ENCODE results near the gene SLC2A10. TPM values are rescaled to one million over a fixed set of nuclear protein-coding genes. Genes with fewer than 3 reads are reported as not detected.
A peak's percentile ranks its signal among the peaks of the same experiment; 100 is the strongest.

The SLC2A10 gene
- total and polyA plus RNA-seq, 10 of the 15 experiments (the other 5 are each of a cell fraction or from before 2014, with no cell fraction given), result not detected

- in situ Hi-C loops (cut with MboI), result loop anchor here (5.0 kb wide), 1 partner anchor 626 kb away; no protein-coding TSS in a partner anchor
- Histone ChIP-seq H2AFZ (ENCODE audit: control insufficient read depth, low read depth, low read length) (no peak overlapping the region), H4K20me1 (ENCODE audit: control insufficient read depth, insufficient read depth) (no peaks in the 10 kb centered on the region), H3K9me3 (replicated peaks; ENCODE audit: control insufficient read depth, insufficient read depth, low read length) (no peaks in the 10 kb centered on the region), H3K4me3 (no peak overlapping the region), H3K27ac (ENCODE audit: control insufficient read depth, insufficient read depth) (no peak overlapping the region), H3K4me1 (ENCODE audit: control insufficient read depth, insufficient read depth, low read length) (no peaks in the 10 kb centered on the region), H3K27me3 (replicated peaks in 1 of 2; ENCODE audit: control insufficient read depth in 2 of 2, insufficient read depth in 2 of 2, low read length in 1 of 2) (no peaks in the 10 kb centered on the region; a peak in 1 of 4 replicates), H3K36me3 (ENCODE audit: control insufficient read depth in 2 of 2, insufficient read depth in 2 of 2, low read length in 1 of 2) (no peaks in the 10 kb centered on the region), H3K9ac (ENCODE audit: control insufficient read depth, insufficient read depth, low read length) (no peak overlapping the region), H3K4me2 (ENCODE audit: control insufficient read depth, insufficient read depth) (no peak overlapping the region), H3K79me2 (ENCODE audit: control insufficient read depth, insufficient read depth, low read length) (no peaks in the 10 kb centered on the region)
- DNase-seq (ENCODE audit: low read depth, low spot score) (no peak), FAIRE-seq (no peak), ATAC-seq (no peak)
- no TSS peak for BruUV-seq (replicated peaks)
- CTCF ChIA-PET, result interaction anchor here (0.6 to 2.3 kb wide), 5 partner anchors 8 to 628 kb away, joined by 3 to 6 read pairs (median 3); no protein-coding TSS in a partner anchor
- SMC1A ChIA-PET (ENCODE audit: uncharacterized antibody, unreplicated experiment), result interaction anchor here (1.6 kb wide), 1 partner anchor 264 kb away, joined by 4 read pairs; no protein-coding TSS in a partner anchor
- peak; percentile 48 for TF ChIP-seq BMI1 (IDR thresholded peaks at IDR 0.05; ENCODE audit: borderline replicate concordance)
- peak; percentile 92 for TF ChIP-seq DPF2 (IDR thresholded peaks at IDR 0.05)
- TF ChIP-seq SUZ12 (IDR thresholded peaks at IDR 0.05; ENCODE audit: unreplicated experiment), result no peak
- intact Hi-C loops (cut with micrococcal nuclease; ENCODE audit: unreplicated experiment), result loop anchor here (10.0 kb wide), 2 partner anchors 438 to 868 kb away; no protein-coding TSS in a partner anchor
- POLR2A ChIA-PET, result no interaction called here
- RAD21 ChIA-PET (ENCODE audit: unreplicated experiment), result no interaction called here
- WGBS (ENCODE audit: insufficient coverage, insufficient replicate concordance, low lambda C conversion rate, missing lambda C conversion rate), result 91% methylated on average over 3 of the region's 3 CpGs
Observed at GRCh38 chr20:46756419-46756818, 47.0 kb downstream of the SLC2A10 start.

- intact Hi-C loops (cut with micrococcal nuclease; ENCODE audit: unreplicated experiment), result loop anchor here (10.0 kb wide), 2 partner anchors 438 to 868 kb away; no protein-coding TSS in a partner anchor
- FAIRE-seq, result no peak
- TF ChIP-seq, protein P1, sequence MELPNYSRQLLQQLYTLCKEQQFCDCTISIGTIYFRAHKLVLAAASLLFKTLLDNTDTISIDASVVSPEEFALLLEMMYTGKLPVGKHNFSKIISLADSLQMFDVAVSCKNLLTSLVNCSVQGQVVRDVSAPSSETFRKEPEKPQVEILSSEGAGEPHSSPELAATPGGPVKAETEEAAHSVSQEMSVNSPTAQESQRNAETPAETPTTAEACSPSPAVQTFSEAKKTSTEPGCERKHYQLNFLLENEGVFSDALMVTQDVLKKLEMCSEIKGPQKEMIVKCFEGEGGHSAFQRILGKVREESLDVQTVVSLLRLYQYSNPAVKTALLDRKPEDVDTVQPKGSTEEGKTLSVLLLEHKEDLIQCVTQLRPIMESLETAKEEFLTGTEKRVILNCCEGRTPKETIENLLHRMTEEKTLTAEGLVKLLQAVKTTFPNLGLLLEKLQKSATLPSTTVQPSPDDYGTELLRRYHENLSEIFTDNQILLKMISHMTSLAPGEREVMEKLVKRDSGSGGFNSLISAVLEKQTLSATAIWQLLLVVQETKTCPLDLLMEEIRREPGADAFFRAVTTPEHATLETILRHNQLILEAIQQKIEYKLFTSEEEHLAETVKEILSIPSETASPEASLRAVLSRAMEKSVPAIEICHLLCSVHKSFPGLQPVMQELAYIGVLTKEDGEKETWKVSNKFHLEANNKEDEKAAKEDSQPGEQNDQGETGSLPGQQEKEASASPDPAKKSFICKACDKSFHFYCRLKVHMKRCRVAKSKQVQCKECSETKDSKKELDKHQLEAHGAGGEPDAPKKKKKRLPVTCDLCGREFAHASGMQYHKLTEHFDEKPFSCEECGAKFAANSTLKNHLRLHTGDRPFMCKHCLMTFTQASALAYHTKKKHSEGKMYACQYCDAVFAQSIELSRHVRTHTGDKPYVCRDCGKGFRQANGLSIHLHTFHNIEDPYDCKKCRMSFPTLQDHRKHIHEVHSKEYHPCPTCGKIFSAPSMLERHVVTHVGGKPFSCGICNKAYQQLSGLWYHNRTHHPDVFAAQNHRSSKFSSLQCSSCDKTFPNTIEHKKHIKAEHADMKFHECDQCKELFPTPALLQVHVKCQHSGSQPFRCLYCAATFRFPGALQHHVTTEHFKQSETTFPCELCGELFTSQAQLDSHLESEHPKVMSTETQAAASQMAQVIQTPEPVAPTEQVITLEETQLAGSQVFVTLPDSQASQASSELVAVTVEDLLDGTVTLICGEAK (IDR thresholded peaks at IDR 0.05; ENCODE audit: borderline replicate concordance), result no peak
- no peak for TF ChIP-seq ZNF384 (IDR thresholded peaks at IDR 0.05; ENCODE audit: borderline replicate concordance, low read depth, low read length)
- no peak for TF ChIP-seq SMAD5 (IDR thresholded peaks at IDR 0.05; ENCODE audit: low read depth)
- TF ChIP-seq ZNF592 (IDR thresholded peaks at IDR 0.05), result no peak
Observed at GRCh38 chr20:46757135-46757534, 47.7 kb downstream of the SLC2A10 start.

More at GRCh38 chr20:46757135-46757534, 47.7 kb downstream of the SLC2A10 start:
- ChIA-PET CTCF (interaction anchor here (0.6 to 2.3 kb wide), 11 partner anchors 8 to 627 kb away, joined by 3 to 8 read pairs (median 3); no protein-coding TSS in a partner anchor), SMC1A (ENCODE audit: uncharacterized antibody, unreplicated experiment) (interaction anchor here (0.8 kb wide), 1 partner anchor 627 kb away, joined by 3 read pairs; no protein-coding TSS in a partner anchor), RAD21 (ENCODE audit: unreplicated experiment) (interaction anchor here (1.2 kb wide), 1 partner anchor 627 kb away, joined by 3 read pairs; no protein-coding TSS in a partner anchor), POLR2A (no interaction called here)
- Histone ChIP-seq H3K79me2 (ENCODE audit: control insufficient read depth, insufficient read depth, low read length) (no peaks in the 10 kb centered on the region), H2AFZ (ENCODE audit: control insufficient read depth, low read depth, low read length) (no peak overlapping the region), H3K4me1 (ENCODE audit: control insufficient read depth, insufficient read depth, low read length) (no peaks in the 10 kb centered on the region), H3K4me3 (no peak overlapping the region), H3K9ac (ENCODE audit: control insufficient read depth, insufficient read depth, low read length) (no peak overlapping the region), H3K27ac (ENCODE audit: control insufficient read depth, insufficient read depth) (no peak overlapping the region), H3K36me3 (ENCODE audit: control insufficient read depth in 2 of 2, insufficient read depth in 2 of 2, low read length in 1 of 2) (no peaks in the 10 kb centered on the region), H4K20me1 (ENCODE audit: control insufficient read depth, insufficient read depth) (no peaks in the 10 kb centered on the region), H3K4me2 (ENCODE audit: control insufficient read depth, insufficient read depth) (no peak overlapping the region), H3K27me3 (replicated peaks in 1 of 2; ENCODE audit: control insufficient read depth in 2 of 2, insufficient read depth in 2 of 2, low read length in 1 of 2) (no peaks in the 10 kb centered on the region; a peak in 1 of 4 replicates), H3K9me3 (replicated peaks; ENCODE audit: control insufficient read depth, insufficient read depth, low read length) (no peaks in the 10 kb centered on the region)
- no TSS peak for BruUV-seq (replicated peaks)
- in situ Hi-C loops (cut with MboI), result loop anchor here (5.0 kb wide), 1 partner anchor 625 kb away; no protein-coding TSS in a partner anchor
- ATAC-seq, result no peak
- WGBS (ENCODE audit: insufficient coverage, insufficient replicate concordance, low lambda C conversion rate, missing lambda C conversion rate), result 64% methylated on average over 9 of the region's 9 CpGs
- DNase-seq (ENCODE audit: low read depth, low spot score), result no peak

Data from GM12878 (cell line).